ENCODE measurements around the gene PDZD7. TPM values are rescaled to one million over a fixed set of nuclear protein-coding genes. Genes with fewer than 3 reads are reported as not detected.

Gene PDZD7
- 1.3 TPM for polyA plus RNA-seq (2013, experiment 1 of 2)
- 1.0 TPM for polyA plus RNA-seq (2013, experiment 2 of 2)

GRCh38 chr10:101031128-101031795 lies at the start of gene PDZD7, which contains the start of gene SFXN3:
Gene PDZD7 (minus strand): TSS chr10:101031129. CDS start chr10:101030219, 910 bp downstream.
Gene SFXN3 (plus strand): TSS chr10:101031234. CDS start chr10:101034695, 3,461 bp downstream.
- Histone ChIP-seq H3K79me1 (replicated peaks; ENCODE audit: low read length, poor library complexity, severe bottlenecking) (peaks cover 19% of the 10 kb centered on the region), H3K4me3 (ENCODE audit: insufficient read depth in 1 of 2, low read depth in 1 of 2, low read length in 2 of 2) (peak within 1 kb of the TSS; percentile 75 to 97), H3K36me3 (ENCODE audit: control insufficient read depth in 1 of 2, insufficient read depth in 2 of 2, low read depth in 1 of 2, low read length in 2 of 2) (peaks cover 18 to 19% of the 10 kb centered on the region in 2 experiments), H3K4ac (ENCODE audit: low read depth in 1 of 2, low read length in 2 of 2) (peak within 1 kb of the TSS; percentile 69 to 88), H2BK15ac (ENCODE audit: low read depth, poor library complexity, severe bottlenecking) (peak within 1 kb of the TSS; percentile 38), H3K4me2 (ENCODE audit: low read length, poor library complexity, severe bottlenecking) (peak within 1 kb of the TSS; percentile 84), H3K18ac (ENCODE audit: low read depth in 1 of 2, low read length in 2 of 2) (peak within 1 kb of the TSS; percentile 87 to 99), H4K8ac (ENCODE audit: low read length) (peak within 1 kb of the TSS; percentile 90), H2BK120ac (ENCODE audit: low read depth, low read length) (peak within 1 kb of the TSS; percentile 86), H3K23ac (ENCODE audit: low read length in 2 of 2) (no peak within 1 kb of the TSS), H3K14ac (ENCODE audit: low read length in 2 of 2) (peak within 1 kb of the TSS in 1 of 2 experiments; percentile 56), H3K27ac (ENCODE audit: low read length, poor library complexity, severe bottlenecking) (peak within 1 kb of the TSS; percentile 99), H3K9ac (ENCODE audit: low read length) (peak within 1 kb of the TSS; percentile 99), H3K9me3 (ENCODE audit: control insufficient read depth, low read length) (no peaks in the 10 kb centered on the region), H2BK12ac (ENCODE audit: low read length in 2 of 2) (peak within 1 kb of the TSS in 1 of 2 experiments; percentile 53), H3K4me1 (ENCODE audit: control insufficient read depth, insufficient read depth, low read depth, low read length) (peaks cover 24% of the 10 kb centered on the region), H3K27me3 (ENCODE audit: control insufficient read depth in 1 of 2, insufficient read depth in 1 of 2, low read length in 2 of 2) (peaks cover 0 to 14% of the 10 kb centered on the region in 2 experiments), H2AFZ (ENCODE audit: low read depth, low read length) (peak within 1 kb of the TSS; percentile 79), H2AK5ac (ENCODE audit: low read length, severe bottlenecking) (no peak within 1 kb of the TSS), H2BK5ac (ENCODE audit: low read depth, low read length, poor library complexity, severe bottlenecking) (no peak within 1 kb of the TSS), H4K91ac (ENCODE audit: low read length) (peak within 1 kb of the TSS; percentile 83)
- DNase-seq: peak; percentile 93
- WGBS: under 1% methylated on average over 36 of the region's 38 CpGs

- H4K8ac ChIP-seq (ENCODE audit: low read length): no peak overlapping the region
- no peaks in the 10 kb centered on the region for H3K4me1 ChIP-seq (ENCODE audit: control insufficient read depth, insufficient read depth, low read depth, low read length)
- no peak overlapping the region for H3K23ac ChIP-seq (ENCODE audit: low read length in 2 of 2)
- no peak overlapping the region for H2BK5ac ChIP-seq (ENCODE audit: low read depth, low read length, poor library complexity, severe bottlenecking)
- H3K36me3 ChIP-seq (ENCODE audit: control insufficient read depth in 1 of 2, insufficient read depth in 2 of 2, low read depth in 1 of 2, low read length in 2 of 2): no peaks in the 10 kb centered on the region
- no peaks in the 10 kb centered on the region for H3K79me1 ChIP-seq (replicated peaks; ENCODE audit: low read length, poor library complexity, severe bottlenecking)
- H2BK15ac ChIP-seq (ENCODE audit: low read depth, poor library complexity, severe bottlenecking): no peak overlapping the region
- H3K27me3 ChIP-seq (ENCODE audit: control insufficient read depth in 1 of 2, insufficient read depth in 1 of 2, low read length in 2 of 2): peaks cover 65 to 74% of the 10 kb centered on the region in 2 experiments
- DNase-seq: no peak
- no peak overlapping the region for H2BK120ac ChIP-seq (ENCODE audit: low read depth, low read length)
- H3K4me3 ChIP-seq (ENCODE audit: insufficient read depth in 1 of 2, low read depth in 1 of 2, low read length in 2 of 2): no peak overlapping the region
- H3K14ac ChIP-seq (ENCODE audit: low read length in 2 of 2): no peak overlapping the region
- H3K4ac ChIP-seq (ENCODE audit: low read depth in 1 of 2, low read length in 2 of 2): no peak overlapping the region
- H2AK5ac ChIP-seq (ENCODE audit: low read length, severe bottlenecking): no peak overlapping the region
- H2BK12ac ChIP-seq (ENCODE audit: low read length in 2 of 2): no peak overlapping the region
- H4K91ac ChIP-seq (ENCODE audit: low read length): no peak overlapping the region
- H3K9ac ChIP-seq (ENCODE audit: low read length): no peak overlapping the region
- H3K27ac ChIP-seq (ENCODE audit: low read length, poor library complexity, severe bottlenecking): no peak overlapping the region
- 79% methylated on average over 1 of the region's 1 CpG for WGBS
- H2AFZ ChIP-seq (ENCODE audit: low read depth, low read length): no peak overlapping the region
- no peaks in the 10 kb centered on the region for H3K9me3 ChIP-seq (ENCODE audit: control insufficient read depth, low read length)
- H3K18ac ChIP-seq (ENCODE audit: low read depth in 1 of 2, low read length in 2 of 2): no peak overlapping the region
- H3K4me2 ChIP-seq (ENCODE audit: low read length, poor library complexity, severe bottlenecking): no peak overlapping the region
These were observed 48.9 kb upstream of the PDZD7 start for GRCh38 chr10:101079874-101080273.

- Histone ChIP-seq H4K91ac (ENCODE audit: low read length) (no peak overlapping the region), H3K79me1 (replicated peaks; ENCODE audit: low read length, poor library complexity, severe bottlenecking) (no peaks in the 10 kb centered on the region), H3K9ac (ENCODE audit: low read length) (no peak overlapping the region), H3K36me3 (ENCODE audit: control insufficient read depth in 1 of 2, insufficient read depth in 2 of 2, low read depth in 1 of 2, low read length in 2 of 2) (no peaks in the 10 kb centered on the region), H2BK15ac (ENCODE audit: low read depth, poor library complexity, severe bottlenecking) (no peak overlapping the region), H3K14ac (ENCODE audit: low read length in 2 of 2) (no peak overlapping the region), H4K8ac (ENCODE audit: low read length) (no peak overlapping the region), H2BK120ac (ENCODE audit: low read depth, low read length) (no peak overlapping the region), H2BK12ac (ENCODE audit: low read length in 2 of 2) (no peak overlapping the region), H3K4ac (ENCODE audit: low read depth in 1 of 2, low read length in 2 of 2) (no peak overlapping the region), H3K4me2 (ENCODE audit: low read length, poor library complexity, severe bottlenecking) (no peak overlapping the region), H3K27me3 (ENCODE audit: control insufficient read depth in 1 of 2, insufficient read depth in 1 of 2, low read length in 2 of 2) (peaks cover 76 to 82% of the 10 kb centered on the region in 2 experiments), H3K27ac (ENCODE audit: low read length, poor library complexity, severe bottlenecking) (no peak overlapping the region), H3K4me1 (ENCODE audit: control insufficient read depth, insufficient read depth, low read depth, low read length) (no peaks in the 10 kb centered on the region), H2BK5ac (ENCODE audit: low read depth, low read length, poor library complexity, severe bottlenecking) (no peak overlapping the region), H3K4me3 (ENCODE audit: insufficient read depth in 1 of 2, low read depth in 1 of 2, low read length in 2 of 2) (no peak overlapping the region), H3K23ac (ENCODE audit: low read length in 2 of 2) (no peak overlapping the region), H2AK5ac (ENCODE audit: low read length, severe bottlenecking) (no peak overlapping the region), H2AFZ (ENCODE audit: low read depth, low read length) (no peak overlapping the region), H3K18ac (ENCODE audit: low read depth in 1 of 2, low read length in 2 of 2) (no peak overlapping the region), H3K9me3 (ENCODE audit: control insufficient read depth, low read length) (no peaks in the 10 kb centered on the region)
- no peak for DNase-seq
- 64% methylated on average over 4 of the region's 5 CpGs for whole genome bisulfite sequencing
These were observed 45.7 kb upstream of the PDZD7 start for GRCh38 chr10:101076630-101077029.

- Histone ChIP-seq H2AFZ (ENCODE audit: low read depth, low read length) (no peak overlapping the region), H4K8ac (ENCODE audit: low read length) (no peak overlapping the region), H2BK5ac (ENCODE audit: low read depth, low read length, poor library complexity, severe bottlenecking) (no peak overlapping the region), H3K4me1 (ENCODE audit: control insufficient read depth, insufficient read depth, low read depth, low read length) (no peaks in the 10 kb centered on the region), H2BK12ac (ENCODE audit: low read length in 2 of 2) (no peak overlapping the region), H4K91ac (ENCODE audit: low read length) (no peak overlapping the region), H3K4me3 (ENCODE audit: insufficient read depth in 1 of 2, low read depth in 1 of 2, low read length in 2 of 2) (no peak overlapping the region), H3K9ac (ENCODE audit: low read length) (no peak overlapping the region), H3K79me1 (replicated peaks; ENCODE audit: low read length, poor library complexity, severe bottlenecking) (no peaks in the 10 kb centered on the region), H3K9me3 (ENCODE audit: control insufficient read depth, low read length) (no peaks in the 10 kb centered on the region), H2AK5ac (ENCODE audit: low read length, severe bottlenecking) (no peak overlapping the region), H3K14ac (ENCODE audit: low read length in 2 of 2) (no peak overlapping the region), H2BK120ac (ENCODE audit: low read depth, low read length) (no peak overlapping the region), H3K4ac (ENCODE audit: low read depth in 1 of 2, low read length in 2 of 2) (no peak overlapping the region), H2BK15ac (ENCODE audit: low read depth, poor library complexity, severe bottlenecking) (no peak overlapping the region), H3K36me3 (ENCODE audit: control insufficient read depth in 1 of 2, insufficient read depth in 2 of 2, low read depth in 1 of 2, low read length in 2 of 2) (no peaks in the 10 kb centered on the region), H3K27me3 (ENCODE audit: control insufficient read depth in 1 of 2, insufficient read depth in 1 of 2, low read length in 2 of 2) (peaks cover 74 to 76% of the 10 kb centered on the region in 2 experiments), H3K23ac (ENCODE audit: low read length in 2 of 2) (no peak overlapping the region), H3K18ac (ENCODE audit: low read depth in 1 of 2, low read length in 2 of 2) (no peak overlapping the region), H3K27ac (ENCODE audit: low read length, poor library complexity, severe bottlenecking) (no peak overlapping the region), H3K4me2 (ENCODE audit: low read length, poor library complexity, severe bottlenecking) (no peak overlapping the region)
- DNase-seq: no peak
- 6% methylated on average over 3 of the region's 4 CpGs for WGBS
These were observed 44.8 kb upstream of the PDZD7 start for GRCh38 chr10:101075775-101076174.

All from mesenchymal stem cell (in vitro differentiated cells and primary cell).